KOPT-K1 (cell line): ENCODE measurements around the gene NTF4.

Experiments used
- H3K27ac ChIP-seq: fragments of 200-600 bp; sonication (generic); 2 replicates; pipeline ENCODE4 v1.5.1; 2016; ENCODE audit warnings: antibody characterized with exemption, mild to moderate bottlenecking, low read depth, low read length; ENCODE audit not compliant: poor library complexity, severe bottlenecking
- H3K36me3 ChIP-seq: fragments of 200-600 bp; sonication (generic); 2 replicates; pipeline ENCODE4 v1.5.1; 2017; ENCODE audit warnings: antibody characterized with exemption, mild to moderate bottlenecking, low read length, moderate library complexity; ENCODE audit not compliant: insufficient read depth
- H3K9me3 ChIP-seq: fragments of 200-600 bp; sonication (generic); 2 replicates; pipeline ENCODE4 v1.5.1; 2017; ENCODE audit warnings: antibody characterized with exemption, low read length, mild to moderate bottlenecking; ENCODE audit not compliant: insufficient read depth, poor library complexity, severe bottlenecking

Gene NTF4

GRCh38 chr19:49064768-49065611, at the start of gene NTF4:
NTF4 (minus strand) TSS chr19:49064818; CDS start chr19:49061997, 2,821 bp downstream.
- Histone ChIP-seq H3K9me3 (no peaks in the 10 kb centered on the region), H3K27ac (no peak within 1 kb of the TSS), H3K36me3 (no peaks in the 10 kb centered on the region)

GRCh38 chr19:49113762-49114629, 49.4 kb upstream of the NTF4 start, which contains the start of gene LIN7B:
LIN7B (plus strand) TSS chr19:49114370; CDS start chr19:49114405, 35 bp downstream.
- no peaks in the 10 kb centered on the region for H3K9me3 ChIP-seq
- peak within 1 kb of the TSS; percentile 44 for H3K27ac ChIP-seq
- H3K36me3 ChIP-seq: peaks cover 12% of the 10 kb centered on the region

GRCh38 chr19:49111218-49111998, 46.8 kb upstream of the NTF4 start:
- Histone ChIP-seq H3K9me3 (no peaks in the 10 kb centered on the region), H3K27ac (no peak overlapping the region), H3K36me3 (peaks cover 38% of the 10 kb centered on the region)

- Histone ChIP-seq H3K36me3 (peaks cover 46% of the 10 kb centered on the region), H3K27ac (no peak overlapping the region), H3K9me3 (no peaks in the 10 kb centered on the region)
Observed at GRCh38 chr19:49110567-49110966, 45.9 kb upstream of the NTF4 start.

- Histone ChIP-seq H3K9me3 (no peaks in the 10 kb centered on the region), H3K27ac (no peak overlapping the region), H3K36me3 (peaks cover 55% of the 10 kb centered on the region)
Observed at GRCh38 chr19:49109569-49110233, 45.1 kb upstream of the NTF4 start.

- peaks cover 61% of the 10 kb centered on the region for H3K36me3 ChIP-seq
- H3K27ac ChIP-seq: no peak overlapping the region
- no peaks in the 10 kb centered on the region for H3K9me3 ChIP-seq
Observed at GRCh38 chr19:49109051-49109450, 44.4 kb upstream of the NTF4 start.

- Histone ChIP-seq H3K27ac (no peak overlapping the region), H3K9me3 (no peaks in the 10 kb centered on the region), H3K36me3 (peaks cover 74% of the 10 kb centered on the region)
Observed at GRCh38 chr19:49107625-49108459, 43.2 kb upstream of the NTF4 start.

- Histone ChIP-seq H3K9me3 (no peaks in the 10 kb centered on the region), H3K27ac (no peak overlapping the region), H3K36me3 (peaks cover 85% of the 10 kb centered on the region)
Observed at GRCh38 chr19:49106648-49107135, 42.1 kb upstream of the NTF4 start.

- Histone ChIP-seq H3K36me3 (peaks cover 100% of the 10 kb centered on the region), H3K9me3 (no peaks in the 10 kb centered on the region), H3K27ac (no peak overlapping the region)
Observed at GRCh38 chr19:49104229-49104864, 39.7 kb upstream of the NTF4 start.

- no peak overlapping the region for H3K27ac ChIP-seq
- peaks cover 100% of the 10 kb centered on the region for H3K36me3 ChIP-seq
- H3K9me3 ChIP-seq: no peaks in the 10 kb centered on the region
Observed at GRCh38 chr19:49103331-49104085, 38.9 kb upstream of the NTF4 start.

- peaks cover 100% of the 10 kb centered on the region for H3K36me3 ChIP-seq
Observed at GRCh38 chr19:49102303-49102702, 37.7 kb upstream of the NTF4 start.

GRCh38 chr19:49101160-49101559, 36.5 kb upstream of the NTF4 start:
- Histone ChIP-seq H3K36me3 (peaks cover 100% of the 10 kb centered on the region), H3K9me3 (no peaks in the 10 kb centered on the region), H3K27ac (no peak overlapping the region)

More at GRCh38 chr19:49102303-49102702, 37.7 kb upstream of the NTF4 start:
- H3K27ac ChIP-seq: peak overlapping the region; percentile 6
- no peaks in the 10 kb centered on the region for H3K9me3 ChIP-seq
